Left kidney (tissue), 8 donors: ENCODE data around the gene USP51. TPM values are rescaled to one million over a fixed set of nuclear protein-coding genes. Genes with fewer than 3 reads are reported as not detected.
A peak's percentile ranks its signal among the peaks of the same experiment; 100 is the strongest.
"Not testable (repeated sequence)": the region's sequence is repeated elsewhere in the genome, so short reads cannot be mapped to it uniquely, and the experiment has no call there.

Source experiments
- DNase-seq: peaks from one replicate; pipeline ENCODE4 v3.0.0-alpha.2; 2013
- long read RNA-seq, 8 donors: transcript quantifications; one replicate each; lab custom pipeline, GENCODE V29; 2026
- polyA plus RNA-seq: library from polyadenylated mRNA; unstranded; fragments of 120-200 nt; gene quantifications from one replicate; pipeline ENCODE4 v1.2.1, GENCODE V29; 2013; ENCODE audit not compliant: insufficient read length

USP51 gene
- 13.9 TPM for polyA plus RNA-seq
- long read RNA-seq, donor 1, full-length matches to known transcripts, result 2 of 2 reads
- long read RNA-seq, donor 1, partial matches to known transcripts, result 0 of 2 reads
- long read RNA-seq, donor 1, other reads (novel, unspliced or antisense), result 0 of 2 reads
- long read RNA-seq, donor 2, result 0 reads
- long read RNA-seq, donor 3, result 0 reads
- long read RNA-seq, donor 4, result 0 reads
- long read RNA-seq, donor 5, result 0 reads
- long read RNA-seq, donor 6, result 0 reads
- long read RNA-seq, donor 7, full-length matches to known transcripts, result 1 of 1 reads
- long read RNA-seq, donor 7, partial matches to known transcripts, result 0 of 1 reads
- long read RNA-seq, donor 7, other reads (novel, unspliced or antisense), result 0 of 1 reads
- long read RNA-seq, donor 8, result 0 reads

DNA sequence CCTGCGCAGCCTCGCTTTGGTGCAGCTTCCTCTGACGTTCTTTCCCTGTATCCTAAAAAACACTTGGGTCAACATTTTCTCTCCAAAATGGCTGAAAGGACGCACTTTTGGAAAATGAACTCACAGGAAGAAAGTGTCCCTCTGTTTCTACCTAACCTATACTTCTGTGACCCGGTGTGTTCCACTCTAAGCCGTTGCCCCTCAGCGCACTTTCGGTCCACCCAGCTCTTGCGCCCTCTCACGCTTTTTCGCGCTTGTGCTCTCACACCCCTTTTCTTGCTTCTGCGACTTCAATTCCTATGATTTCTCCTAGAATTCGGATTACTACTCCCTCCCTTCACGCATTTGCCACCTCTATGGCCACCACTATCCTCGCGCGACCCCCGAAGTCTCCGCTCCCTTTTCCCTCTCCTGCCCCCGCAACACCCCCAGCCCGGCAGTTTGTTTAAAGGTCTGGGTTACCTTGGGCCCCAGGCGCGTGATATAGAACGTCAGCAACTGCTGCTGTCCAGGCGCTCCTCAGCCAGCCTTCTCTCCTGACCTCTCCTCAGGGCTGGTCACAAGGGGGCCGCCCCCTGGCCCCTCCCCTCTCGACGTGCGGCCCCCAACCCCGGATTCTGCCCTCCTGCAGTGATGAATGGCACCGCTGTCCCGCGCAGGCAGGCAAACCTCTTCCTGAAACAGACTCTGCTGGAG lies at the start of gene USP51:
Gene USP51, minus strand, starts transcription at position 535 of the 696 bp plus-strand sequence. CDS start 909 bp downstream, outside the sequence.
- peak; percentile 39 for DNase-seq

DNA sequence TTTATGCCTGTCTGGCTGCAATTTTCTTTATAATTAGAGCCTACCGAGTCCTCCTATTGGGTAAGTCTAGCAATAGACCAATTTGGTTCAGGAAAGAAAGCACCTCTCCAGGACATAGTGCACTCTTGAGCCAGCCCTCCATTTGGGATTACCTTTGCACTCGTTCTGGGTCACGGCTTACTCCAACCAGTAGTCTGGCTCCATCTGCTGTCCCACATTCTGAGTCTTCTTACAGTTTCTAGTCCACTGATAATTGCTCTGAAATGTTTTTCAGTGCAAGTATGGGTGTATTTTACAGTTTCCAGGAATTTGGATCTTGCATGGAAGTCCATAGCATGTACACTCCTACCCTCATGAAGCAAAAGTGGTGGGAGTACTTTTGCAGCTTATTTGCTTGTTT lies 34.8 kb upstream of the USP51 start:
- no peak for DNase-seq

DNA sequence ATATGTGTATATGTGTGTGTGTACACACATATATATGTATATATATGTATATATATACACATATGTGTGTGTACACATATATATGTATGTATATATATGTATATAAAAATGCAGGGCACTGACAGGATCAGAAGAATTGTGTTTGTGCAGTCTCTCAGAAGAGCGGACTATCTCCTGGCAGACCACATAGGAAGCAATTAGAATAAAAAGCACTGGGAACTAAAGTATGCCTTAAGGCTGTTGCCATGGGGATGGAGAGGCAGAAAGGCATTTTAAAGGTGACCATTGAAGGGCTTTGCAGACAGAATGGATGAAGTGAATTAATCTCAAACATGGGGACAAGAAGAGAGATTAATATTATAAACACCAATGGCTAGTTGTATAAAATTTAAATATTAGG lies 33.7 kb upstream of the USP51 start:
- no peak for DNase-seq

DNA sequence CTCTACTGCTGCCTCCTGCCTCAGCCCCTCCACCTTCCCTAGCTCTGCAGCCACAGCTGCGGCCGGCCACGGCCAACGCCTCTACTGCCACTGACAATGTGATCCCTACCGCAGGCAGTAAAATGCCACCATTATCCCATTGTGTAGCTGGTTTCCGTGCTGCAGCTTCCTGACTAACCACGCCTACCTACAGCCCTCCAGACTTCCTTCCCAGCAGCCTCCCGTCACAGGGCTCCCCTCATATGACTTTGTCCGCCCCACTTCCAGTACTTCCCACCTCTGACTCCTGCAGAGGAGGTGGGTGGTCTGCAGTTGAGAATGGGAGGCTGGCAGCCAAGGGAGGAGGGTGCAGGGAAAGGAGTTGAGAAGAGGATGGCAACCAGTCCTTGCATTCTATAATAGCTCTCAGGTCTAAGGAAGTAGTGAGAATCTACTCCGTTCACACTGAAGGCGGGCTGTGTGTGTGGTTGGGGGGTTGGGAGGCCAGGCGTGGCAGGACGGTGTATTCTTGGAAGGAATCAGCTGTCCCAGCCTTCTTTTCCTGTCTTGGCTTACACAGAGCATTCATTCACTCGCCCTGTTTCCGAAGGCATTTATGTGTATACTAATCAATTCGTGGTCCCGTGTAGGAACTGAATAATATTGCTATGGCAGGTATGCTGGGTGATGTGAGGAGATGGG lies 33.1 kb upstream of the USP51 start:
- no peak for DNase-seq

DNA sequence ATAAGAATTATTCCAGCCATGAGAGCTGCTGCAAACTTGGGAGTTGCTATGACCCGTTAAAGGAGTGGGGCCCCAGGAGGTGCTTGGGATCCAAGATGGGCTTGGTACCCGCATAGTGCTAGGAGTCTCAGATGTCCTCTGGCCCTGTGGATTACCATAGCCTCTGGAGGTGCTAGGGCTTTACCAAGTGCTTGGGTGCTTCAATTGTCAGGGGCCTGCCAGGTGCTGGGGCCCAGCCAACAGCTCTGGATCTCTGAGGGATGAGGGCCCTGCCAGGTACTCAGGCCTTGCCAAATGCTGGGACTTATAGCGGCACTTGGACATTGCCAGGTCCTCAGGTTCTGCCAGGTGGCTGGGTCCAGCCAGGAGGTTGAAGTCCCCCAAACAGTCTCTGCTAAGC lies 32.0 kb upstream of the USP51 start:
- DNase-seq, result no peak

DNA sequence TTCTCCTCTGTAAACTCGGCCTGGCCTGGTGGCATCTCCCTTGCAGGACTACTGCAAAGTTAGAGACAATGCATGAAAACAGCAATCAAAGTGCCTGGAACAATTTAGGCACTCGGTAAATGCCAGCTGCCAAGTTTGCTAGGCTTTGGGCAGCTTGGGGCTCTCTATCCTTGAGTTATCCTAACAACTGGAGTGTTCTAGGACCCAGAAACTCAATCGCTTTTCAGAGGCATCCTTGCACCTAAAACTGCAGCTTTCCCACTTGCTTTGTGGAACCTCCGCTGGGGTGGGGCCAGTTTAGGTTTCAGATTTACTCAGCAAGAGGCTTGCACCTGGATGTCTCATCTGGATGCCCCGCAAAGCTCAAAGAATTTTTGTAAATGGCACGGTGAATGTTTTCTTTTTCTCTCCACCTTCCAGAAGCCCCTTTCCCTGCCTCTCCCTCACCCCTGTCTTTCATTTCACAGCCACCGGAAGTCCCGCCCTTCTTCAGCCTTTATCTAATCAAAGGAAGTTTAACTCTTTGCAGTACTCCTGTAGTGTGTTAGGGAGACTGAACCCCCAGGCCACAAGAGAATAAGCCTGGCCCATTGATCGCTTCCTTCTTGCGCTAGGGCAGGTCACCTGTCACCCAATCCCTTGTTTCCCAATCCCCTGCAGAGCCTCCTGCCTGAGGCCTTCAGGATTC lies 27.3 kb upstream of the USP51 start:
- not testable (repeated sequence) for DNase-seq

DNA sequence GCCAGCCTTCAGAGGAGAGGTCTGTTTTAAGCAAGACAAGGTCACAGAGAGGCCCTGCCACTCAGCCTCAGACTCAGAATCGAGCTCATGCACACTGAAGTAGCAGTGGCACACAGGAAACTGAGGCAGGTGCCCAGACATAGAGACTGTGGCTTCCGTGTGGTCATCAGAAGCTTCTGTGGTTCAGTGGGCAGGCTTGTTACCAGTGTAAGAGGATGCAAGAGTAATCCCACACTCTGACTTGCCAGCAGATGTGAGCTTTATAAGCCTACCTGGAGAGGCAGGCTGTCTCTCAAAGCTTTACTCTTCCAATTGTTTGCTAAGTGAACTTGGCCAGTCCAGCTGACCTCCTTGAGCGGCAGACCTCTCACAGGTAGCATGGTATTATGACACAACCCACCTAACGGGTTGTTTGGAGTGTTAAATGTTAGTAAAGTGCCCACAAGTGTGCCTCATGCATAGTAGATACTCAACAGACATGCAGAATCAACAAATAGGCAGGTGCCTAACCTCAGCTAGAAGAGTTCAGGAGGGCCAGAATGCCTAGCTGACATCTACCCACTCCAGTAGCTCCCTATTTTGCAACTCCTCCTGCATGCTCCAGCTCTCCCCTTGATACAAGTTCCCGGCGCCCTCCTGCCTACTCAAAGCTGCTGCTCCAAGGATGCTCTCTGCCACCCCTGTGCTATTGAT lies 23.5 kb upstream of the USP51 start:
- DNase-seq, result not testable (repeated sequence)

DNA sequence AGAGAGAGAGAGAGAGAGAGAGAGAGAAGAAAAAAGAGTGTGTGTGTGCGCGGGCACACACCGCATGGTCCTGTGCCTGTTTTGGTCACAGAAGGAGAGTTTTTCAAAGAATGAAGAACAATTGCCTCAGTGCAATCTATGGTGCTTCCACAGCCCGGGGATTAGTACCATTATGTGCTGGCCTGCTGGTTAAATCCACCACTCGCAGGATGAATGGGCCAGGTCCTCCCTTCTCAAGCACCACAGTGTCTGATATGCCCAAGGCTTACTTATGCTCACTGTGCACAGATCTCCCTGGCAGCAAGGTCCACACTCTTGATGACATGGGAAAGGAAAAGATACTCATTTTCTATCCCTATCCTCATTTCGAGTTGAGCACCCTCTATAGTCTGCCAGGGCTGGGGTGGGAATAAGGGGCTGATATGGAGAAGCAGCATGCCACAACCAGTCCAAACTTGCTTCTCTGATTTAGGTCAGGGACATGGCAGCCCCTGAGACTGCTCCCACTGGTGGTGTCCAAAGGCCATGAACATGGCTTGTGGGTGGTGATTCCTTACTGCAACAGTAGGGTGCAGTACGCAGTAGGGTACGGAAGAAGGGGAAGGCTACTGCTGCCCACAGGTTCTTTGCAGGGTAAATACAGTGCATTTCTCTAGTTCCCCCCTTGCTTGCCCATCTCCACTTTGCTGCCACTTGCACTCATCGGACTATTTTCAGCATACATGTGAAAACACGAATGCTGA lies 18.9 kb upstream of the USP51 start:
- not testable (repeated sequence) for DNase-seq

DNA sequence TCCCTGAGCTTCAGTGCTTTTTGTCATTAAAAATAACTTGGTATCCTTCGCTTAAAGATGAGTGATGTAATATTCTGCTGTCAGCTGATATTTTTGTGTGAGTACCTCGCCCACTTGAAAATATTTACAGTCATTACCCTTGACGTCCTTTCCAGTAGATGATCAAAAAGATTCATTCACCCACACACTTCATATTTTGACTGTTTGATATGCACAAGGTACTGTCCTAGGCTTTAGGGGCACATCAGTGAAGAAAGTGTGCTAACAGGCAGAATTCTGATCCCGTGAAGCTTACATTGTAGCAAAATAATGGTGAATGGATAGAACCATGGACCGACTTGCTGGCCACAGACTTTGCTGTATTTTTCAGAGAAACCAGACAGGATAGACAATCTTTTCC lies 18.1 kb upstream of the USP51 start:
- not testable (repeated sequence) for DNase-seq

DNA sequence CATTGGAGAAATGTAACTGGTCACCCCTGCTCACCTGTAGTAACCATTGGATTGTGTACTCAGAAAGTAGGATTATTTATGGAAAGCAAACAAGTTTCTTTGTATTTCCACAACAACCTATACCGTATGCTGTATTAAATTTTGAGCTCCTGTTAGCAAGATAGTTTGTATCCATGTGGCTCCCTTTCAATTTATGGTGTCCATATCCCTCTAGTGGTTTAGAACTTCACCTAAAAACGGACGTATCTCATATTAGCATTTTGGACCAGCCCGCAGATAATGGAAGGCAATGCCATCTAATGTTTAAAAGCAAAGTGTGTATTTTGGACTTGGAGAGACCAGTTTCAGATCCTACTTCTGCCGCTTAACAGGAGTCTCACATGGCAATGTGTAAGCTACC lies 17.4 kb upstream of the USP51 start:
- DNase-seq, result not testable (repeated sequence)

DNA sequence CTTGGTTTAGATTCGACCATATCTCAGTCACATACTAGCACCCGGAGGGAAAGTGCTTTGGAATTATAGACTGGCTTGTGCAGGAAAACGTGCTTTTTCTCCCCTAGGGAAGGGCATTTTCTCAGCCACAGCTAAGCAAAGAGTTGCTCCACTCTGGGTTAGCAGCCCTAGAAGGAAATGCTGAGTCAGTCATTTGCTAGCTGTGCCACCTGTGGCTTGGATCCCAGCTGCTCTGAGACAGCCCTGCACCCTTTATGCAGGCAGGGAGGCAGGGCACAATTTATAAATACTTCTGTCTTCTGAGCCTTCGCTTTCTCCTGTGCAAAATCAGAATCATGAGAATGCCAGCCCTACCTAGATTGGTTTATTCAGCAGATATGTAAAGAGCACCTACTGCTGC lies 1.3 kb upstream of the USP51 start:
- no peak for DNase-seq

DNA sequence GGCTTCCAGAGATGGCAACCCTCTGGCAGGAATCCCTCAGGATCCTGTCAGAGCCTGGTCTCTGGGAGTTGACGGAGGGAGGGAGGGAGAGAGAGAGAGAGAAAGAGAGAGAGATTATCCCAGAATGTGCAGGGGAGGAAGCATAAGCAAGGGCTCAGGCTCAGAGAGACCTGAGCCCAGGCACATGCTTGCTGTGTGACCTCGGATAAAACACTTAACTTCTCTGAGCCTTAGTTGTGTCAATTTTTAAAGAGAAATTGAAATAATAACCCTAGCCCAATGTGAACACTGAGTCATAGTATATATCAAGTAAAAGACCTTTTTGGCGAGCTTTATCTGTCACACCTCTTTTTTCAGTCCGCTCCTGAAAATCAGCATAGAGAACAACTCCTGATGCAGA lies 473 bp upstream of the USP51 start:
- DNase-seq, result no peak

DNA sequence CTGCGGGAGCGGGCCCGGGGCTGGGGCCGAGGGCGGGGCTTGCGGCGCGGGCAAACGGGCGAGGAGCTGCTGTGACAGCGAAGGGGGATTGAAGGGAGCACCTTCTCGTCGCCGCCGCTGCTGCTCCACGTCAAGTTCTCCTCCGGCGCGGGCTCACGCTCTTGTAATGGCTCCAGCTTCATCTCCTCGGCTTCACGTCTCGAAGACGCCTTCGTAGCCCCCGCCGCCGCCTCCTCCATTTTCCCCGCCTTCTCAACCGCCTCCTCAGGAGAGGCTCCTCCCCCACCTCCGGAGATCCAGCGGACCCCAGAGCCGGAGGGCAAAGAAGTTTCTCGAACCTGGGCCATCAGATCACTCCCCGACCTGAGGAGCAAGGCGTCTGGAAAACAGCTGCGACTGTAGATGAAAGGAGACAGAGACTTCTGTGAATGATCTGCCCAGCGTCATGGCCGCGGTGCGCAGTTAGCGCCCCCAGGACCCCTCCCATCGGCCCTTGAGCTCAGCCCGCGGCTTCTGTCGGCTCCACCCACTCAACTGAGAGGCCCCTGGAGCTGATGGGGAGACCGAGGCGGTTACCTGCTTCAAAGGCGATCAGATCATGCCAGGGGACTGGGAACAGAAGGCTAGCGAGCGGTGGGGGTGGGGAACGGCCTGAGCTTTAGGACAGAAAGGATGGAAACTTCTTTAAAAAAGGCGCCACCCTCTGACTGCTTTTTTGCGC lies 895 bp downstream of the USP51 start:
- DNase-seq, result peak; percentile 55

DNA sequence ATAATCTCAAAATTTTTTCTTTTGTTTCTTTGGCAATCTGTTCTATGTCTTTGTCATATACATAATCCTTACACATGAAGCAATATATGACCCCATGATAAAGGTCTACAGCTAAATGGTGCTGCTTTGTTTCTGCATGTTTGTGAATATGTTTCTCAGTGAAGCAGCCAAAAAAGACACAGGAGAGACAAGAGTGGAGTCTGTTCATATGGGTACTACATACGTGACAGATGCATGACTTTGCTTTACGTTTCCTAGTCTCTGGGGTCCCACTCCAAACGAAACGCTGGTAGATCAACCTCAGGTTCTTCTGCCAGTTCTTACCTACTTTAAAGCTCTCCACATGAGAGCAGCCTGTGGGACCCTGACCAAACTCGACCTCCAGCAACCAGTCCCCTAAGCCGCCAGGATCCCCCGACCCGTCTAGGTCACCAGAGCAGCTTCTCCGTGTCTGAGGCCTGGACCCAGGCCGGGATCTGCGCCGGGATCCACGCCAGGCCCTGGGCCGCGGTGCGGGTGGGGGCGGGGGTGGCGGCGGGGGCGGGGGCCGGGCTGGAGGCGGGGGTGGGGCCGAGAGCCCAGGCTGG lies 1.5 kb downstream of the USP51 start:
- DNase-seq, result peak; percentile 13

DNA sequence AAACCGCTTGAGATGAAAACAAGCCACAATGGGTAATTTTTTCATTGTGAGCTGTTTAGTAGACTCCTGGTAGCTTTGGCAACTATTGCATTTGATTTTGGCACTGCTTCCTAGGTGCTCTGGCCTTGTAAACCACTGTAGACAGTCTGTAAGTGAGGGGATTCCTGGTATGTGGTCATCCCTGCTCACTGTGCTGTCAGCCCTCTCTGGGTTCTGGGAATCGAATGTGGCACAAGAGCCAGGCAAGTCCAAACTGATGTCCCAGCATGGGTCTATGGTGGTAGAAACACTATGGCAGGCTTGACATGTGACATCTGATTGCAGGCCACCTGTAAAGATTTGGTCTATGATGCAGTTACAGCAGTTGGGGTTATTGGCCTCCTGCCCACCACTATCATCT lies 2.5 kb downstream of the USP51 start:
- DNase-seq, result no peak

DNA sequence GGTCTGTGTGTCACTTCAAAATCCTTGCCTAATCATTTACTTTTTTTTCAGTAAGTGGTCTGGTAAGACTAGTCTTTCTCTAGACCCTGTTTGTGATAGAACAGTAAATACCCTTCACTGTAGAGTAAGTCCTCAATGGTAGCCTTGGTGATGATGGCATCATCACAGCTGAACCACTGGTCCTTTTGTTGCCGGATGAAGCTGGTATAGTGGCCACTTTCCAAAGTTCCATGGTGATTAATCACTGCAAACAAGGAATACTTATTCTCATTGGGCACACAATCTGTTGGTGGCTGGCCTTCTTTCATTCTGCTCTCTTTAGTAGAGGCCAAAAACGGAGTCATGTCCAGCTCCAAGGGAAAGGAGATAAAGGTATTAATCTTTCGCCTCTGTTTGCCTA lies 2.9 kb downstream of the USP51 start:
- no peak for DNase-seq

DNA sequence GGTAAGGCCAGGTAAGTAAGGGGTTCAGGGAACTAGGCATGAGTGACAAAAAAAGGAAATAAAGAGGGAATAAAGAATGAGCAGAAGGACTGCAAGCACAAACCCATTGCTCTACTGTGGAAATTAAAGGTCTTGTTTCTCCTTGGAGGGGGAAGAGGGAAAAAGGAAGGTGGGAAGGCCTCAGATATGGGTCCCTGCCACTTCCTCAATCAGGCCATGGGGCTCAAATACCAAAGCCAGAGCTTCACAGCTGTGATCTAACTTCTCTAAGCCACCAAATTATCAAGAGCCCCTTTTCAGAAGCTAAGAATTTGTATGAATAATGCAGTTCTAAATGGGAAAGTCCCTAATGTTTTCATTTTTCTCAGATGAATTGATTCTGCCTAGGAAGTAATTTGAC lies 4.7 kb downstream of the USP51 start:
- DNase-seq, result no peak

DNA sequence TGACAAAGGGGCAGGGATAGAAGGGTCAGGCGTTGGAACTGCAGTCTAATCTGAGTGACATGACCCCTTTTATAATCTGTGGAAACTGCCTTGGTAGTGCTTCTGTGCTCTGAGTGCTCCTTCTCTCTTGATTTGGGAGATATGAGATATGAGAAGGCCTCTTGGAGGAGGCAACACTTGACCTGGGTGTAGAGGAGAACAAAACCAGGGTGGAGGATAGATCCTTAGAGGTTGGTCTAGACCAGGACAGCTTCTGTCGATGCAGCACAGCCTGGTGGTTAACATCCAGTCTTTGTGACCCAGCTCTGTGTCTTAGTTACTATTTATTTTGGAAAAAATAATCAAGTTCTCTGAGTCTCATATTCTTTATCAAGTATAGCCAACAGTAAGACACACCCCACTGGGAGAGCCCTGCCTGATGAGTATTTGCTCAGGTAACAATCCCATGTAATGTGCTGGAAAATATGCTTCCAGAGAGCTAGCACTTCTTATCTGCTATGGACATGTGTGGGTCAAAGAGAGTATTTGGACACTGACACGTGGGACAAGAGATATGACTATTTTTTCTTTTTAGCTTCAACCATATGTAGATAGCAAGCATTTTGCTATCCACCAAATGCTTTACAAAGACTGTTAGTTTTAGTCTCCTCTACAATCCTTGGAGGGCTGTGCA lies 9.1 kb downstream of the USP51 start:
- no peak for DNase-seq

DNA sequence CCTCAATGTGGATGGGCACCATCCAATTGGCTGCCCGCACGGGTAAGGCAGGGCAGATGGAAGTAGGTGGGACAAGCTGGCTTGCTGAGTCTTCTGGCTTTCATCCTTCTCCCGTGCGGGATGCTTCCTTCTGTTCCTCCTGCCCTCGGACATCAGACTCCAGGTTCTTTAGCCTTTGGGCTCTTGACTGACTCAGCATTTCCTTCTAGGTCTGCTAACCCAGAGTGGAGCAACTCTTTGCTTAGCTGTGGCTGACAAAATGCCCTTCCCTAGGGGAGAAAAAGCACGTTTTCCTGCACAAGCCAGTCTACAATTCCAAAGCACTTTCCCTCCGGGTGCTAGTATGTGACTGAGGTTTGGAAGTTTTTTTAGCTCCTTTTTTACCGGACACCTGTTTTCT lies 9.7 kb downstream of the USP51 start:
- DNase-seq, result not testable (repeated sequence)
